ENCODE measurements around the gene SEC14L1. TPM values are rescaled to one million over a fixed set of nuclear protein-coding genes. Genes with fewer than 3 reads are reported as not detected.
A peak's percentile ranks its signal among the peaks of the same experiment; 100 is the strongest.

The SEC14L1 gene
- total RNA-seq, 1 donor from 2014 or later = 83.5 TPM

DNA sequence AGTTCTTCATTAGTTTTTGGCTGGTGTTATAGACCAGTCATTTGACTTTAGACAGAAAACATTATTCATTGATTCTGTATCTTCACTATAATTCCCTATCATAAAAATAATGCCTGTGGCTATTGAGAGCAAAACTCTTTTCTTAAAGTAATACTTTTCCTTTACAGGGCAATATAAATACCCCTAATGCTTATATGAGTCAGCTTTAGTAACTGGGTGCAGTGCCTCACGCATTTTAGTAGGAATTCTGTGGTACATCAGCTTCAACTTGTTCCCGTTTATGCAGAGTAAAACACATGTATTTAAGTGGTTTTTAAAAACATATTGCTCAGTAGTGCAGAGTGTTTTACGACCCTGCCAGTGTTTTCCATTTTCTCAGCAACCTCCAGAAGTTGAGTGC lies 68.1 kb downstream of the SEC14L1 start:
- Histone ChIP-seq H3K9ac (ENCODE audit: low read depth in 1 of 3, low read length in 3 of 3) (peak overlapping the region in 2 of 3 donors; percentile 4 to 28), H3K9me3 (ENCODE audit: control insufficient read depth in 3 of 3, low read length in 3 of 3) (no peaks in the 10 kb centered on the region), H3K27ac (ENCODE audit: low read depth, low read length) (peak overlapping the region; percentile 80), H3K27me3 (ENCODE audit: control insufficient read depth in 3 of 3, insufficient read depth in 3 of 3, low read length in 3 of 3) (no peaks in the 10 kb centered on the region), H3K4me3 (ENCODE audit: low read length in 3 of 3) (peak overlapping the region in 2 of 3 donors; percentile 33 to 46), H3K36me3 (ENCODE audit: control insufficient read depth in 3 of 3, insufficient read depth in 3 of 3, low read length in 3 of 3) (peaks cover 67 to 74% (median 72%) of the 10 kb centered on the region in 3 donors), H3K4me1 (ENCODE audit: control insufficient read depth in 3 of 3, insufficient read depth in 3 of 3, low read length in 3 of 3) (peaks cover 39 to 65% (median 61%) of the 10 kb centered on the region in 3 donors)

DNA sequence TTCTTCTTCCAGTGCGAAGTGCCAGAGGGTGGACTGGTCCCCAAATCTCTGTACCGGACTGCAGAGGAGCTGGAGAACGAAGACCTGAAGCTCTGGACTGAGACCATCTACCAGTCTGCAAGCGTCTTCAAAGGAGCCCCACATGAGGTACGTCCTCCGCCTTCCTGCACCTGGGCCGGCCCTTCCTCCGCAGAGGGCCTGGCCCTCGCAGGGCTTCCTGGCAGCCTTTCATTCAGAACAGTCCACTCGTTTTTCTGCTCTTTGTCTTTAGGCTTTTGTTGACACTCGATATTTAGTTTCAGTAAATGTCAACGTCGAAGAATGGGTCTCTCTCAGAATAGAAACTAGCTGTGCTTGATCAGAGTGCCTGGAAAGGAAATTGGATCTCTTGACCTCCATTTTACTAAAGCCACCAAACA lies 68.6 kb downstream of the SEC14L1 start:
- peak overlapping the region; percentile 80 for H3K27ac ChIP-seq (ENCODE audit: low read depth, low read length)
- peak overlapping the region in 2 of 3 donors; percentile 33 to 46 for H3K4me3 ChIP-seq (ENCODE audit: low read length in 3 of 3)

DNA sequence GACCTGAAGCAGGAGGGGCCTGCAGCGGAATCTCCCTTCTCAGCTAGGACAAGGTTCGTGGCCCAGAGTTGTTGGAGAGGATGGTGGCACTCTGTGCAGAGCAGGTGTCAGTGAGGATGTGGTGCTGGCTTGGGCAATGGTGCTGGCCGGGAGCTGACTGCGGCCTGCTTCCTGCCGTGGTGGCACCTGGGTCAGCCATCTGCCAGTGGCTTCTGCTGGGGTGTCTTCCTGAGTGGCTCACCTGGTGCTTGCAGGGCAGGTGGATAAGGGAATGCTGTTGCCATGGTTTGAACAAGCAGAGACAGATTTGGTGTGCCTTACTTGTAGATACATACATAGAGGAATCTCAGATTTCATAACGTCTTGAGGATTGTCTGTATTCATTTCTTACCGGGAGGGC lies 69.6 kb downstream of the SEC14L1 start:
- H3K27me3 ChIP-seq (ENCODE audit: control insufficient read depth in 3 of 3, insufficient read depth in 3 of 3, low read length in 3 of 3) = no peaks in the 10 kb centered on the region
- peak overlapping the region in 1 of 3 donors; percentile 29 for H3K4me3 ChIP-seq (ENCODE audit: low read length in 3 of 3)
- H3K4me1 ChIP-seq (ENCODE audit: control insufficient read depth in 3 of 3, insufficient read depth in 3 of 3, low read length in 3 of 3) = peaks cover 43 to 72% (median 72%) of the 10 kb centered on the region in 3 donors
- peaks cover 72 to 76% (median 74%) of the 10 kb centered on the region in 3 donors for H3K36me3 ChIP-seq (ENCODE audit: control insufficient read depth in 3 of 3, insufficient read depth in 3 of 3, low read length in 3 of 3)
- peak overlapping the region; percentile 17 to 57 (median 27) for H3K9ac ChIP-seq (ENCODE audit: low read depth in 1 of 3, low read length in 3 of 3)
- H3K9me3 ChIP-seq (ENCODE audit: control insufficient read depth in 3 of 3, low read length in 3 of 3) = no peaks in the 10 kb centered on the region
- H3K27ac ChIP-seq (ENCODE audit: low read depth, low read length) = peak overlapping the region; percentile 80

More for the DNA sequence above, 68.6 kb downstream of the SEC14L1 start:
- H3K36me3 ChIP-seq (ENCODE audit: control insufficient read depth in 3 of 3, insufficient read depth in 3 of 3, low read length in 3 of 3) = peaks cover 71 to 76% (median 75%) of the 10 kb centered on the region in 3 donors
- no peaks in the 10 kb centered on the region for H3K9me3 ChIP-seq (ENCODE audit: control insufficient read depth in 3 of 3, low read length in 3 of 3)
- no peaks in the 10 kb centered on the region for H3K27me3 ChIP-seq (ENCODE audit: control insufficient read depth in 3 of 3, insufficient read depth in 3 of 3, low read length in 3 of 3)
- H3K9ac ChIP-seq (ENCODE audit: low read depth in 1 of 3, low read length in 3 of 3) = peak overlapping the region in 2 of 3 donors; percentile 4 to 28
- peaks cover 40 to 65% (median 62%) of the 10 kb centered on the region in 3 donors for H3K4me1 ChIP-seq (ENCODE audit: control insufficient read depth in 3 of 3, insufficient read depth in 3 of 3, low read length in 3 of 3)

DNA sequence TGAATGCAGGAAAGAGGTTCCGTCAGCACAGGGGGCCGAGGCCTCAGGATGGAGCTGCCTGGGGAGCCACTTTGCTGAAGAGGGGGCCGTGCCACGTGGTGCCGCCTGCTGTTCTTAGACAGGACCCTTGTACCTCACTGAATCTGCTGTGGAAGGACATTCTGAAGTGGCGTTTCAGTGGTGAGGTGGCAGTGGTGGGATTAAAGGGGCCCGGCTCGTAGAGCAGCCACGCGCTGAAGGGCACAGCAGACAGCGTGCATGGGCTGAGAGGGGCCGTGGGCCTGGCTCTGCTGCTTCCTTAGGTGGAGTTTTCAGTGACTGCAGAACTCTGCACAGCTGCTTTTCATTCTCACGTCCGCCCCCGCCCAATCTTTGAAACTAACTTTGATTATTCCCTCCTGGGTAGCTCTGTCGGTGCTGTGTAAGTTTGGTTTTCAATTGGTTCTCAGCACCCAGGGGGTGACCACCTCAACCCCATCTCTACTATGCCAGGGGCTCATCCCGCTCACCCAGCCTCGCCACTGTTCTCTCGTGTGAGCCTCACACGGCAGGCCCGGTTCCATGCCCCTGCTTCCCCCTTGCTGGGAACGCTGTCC lies 70.3 kb downstream of the SEC14L1 start:
- peak overlapping the region; percentile 80 for H3K27ac ChIP-seq (ENCODE audit: low read depth, low read length)
- peaks cover 45 to 74% (median 74%) of the 10 kb centered on the region in 3 donors for H3K4me1 ChIP-seq (ENCODE audit: control insufficient read depth in 3 of 3, insufficient read depth in 3 of 3, low read length in 3 of 3)
- peaks cover 66 to 69% (median 69%) of the 10 kb centered on the region in 3 donors for H3K36me3 ChIP-seq (ENCODE audit: control insufficient read depth in 3 of 3, insufficient read depth in 3 of 3, low read length in 3 of 3)
- peak overlapping the region in 1 of 3 donors; percentile 25 for H3K9ac ChIP-seq (ENCODE audit: low read depth in 1 of 3, low read length in 3 of 3)
- H3K4me3 ChIP-seq (ENCODE audit: low read length in 3 of 3) = no peak overlapping the region
- H3K27me3 ChIP-seq (ENCODE audit: control insufficient read depth in 3 of 3, insufficient read depth in 3 of 3, low read length in 3 of 3) = no peaks in the 10 kb centered on the region
- no peaks in the 10 kb centered on the region for H3K9me3 ChIP-seq (ENCODE audit: control insufficient read depth in 3 of 3, low read length in 3 of 3)

DNA sequence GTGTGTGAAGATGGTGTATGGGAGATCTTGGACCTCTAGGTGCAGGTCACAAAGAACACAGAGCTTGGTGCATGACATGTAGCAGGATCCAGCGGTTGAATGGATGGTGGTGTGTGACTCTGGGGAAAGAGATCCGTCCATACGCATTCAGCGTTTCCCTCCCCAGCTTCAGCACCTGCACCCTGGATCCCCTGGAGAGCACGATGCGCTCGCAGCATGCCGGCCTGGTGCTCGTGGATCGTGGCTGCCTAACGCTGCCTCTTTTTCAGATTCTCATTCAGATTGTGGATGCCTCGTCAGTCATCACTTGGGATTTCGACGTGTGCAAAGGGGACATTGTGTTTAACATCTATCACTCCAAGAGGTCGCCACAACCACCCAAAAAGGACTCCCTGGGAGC lies 70.9 kb downstream of the SEC14L1 start:
- peaks cover 60 to 67% (median 63%) of the 10 kb centered on the region in 3 donors for H3K36me3 ChIP-seq (ENCODE audit: control insufficient read depth in 3 of 3, insufficient read depth in 3 of 3, low read length in 3 of 3)
- H3K27ac ChIP-seq (ENCODE audit: low read depth, low read length) = peak overlapping the region; percentile 8
- no peak overlapping the region for H3K4me3 ChIP-seq (ENCODE audit: low read length in 3 of 3)
- H3K9ac ChIP-seq (ENCODE audit: low read depth in 1 of 3, low read length in 3 of 3) = peak overlapping the region in 1 of 3 donors; percentile 25
- no peaks in the 10 kb centered on the region for H3K9me3 ChIP-seq (ENCODE audit: control insufficient read depth in 3 of 3, low read length in 3 of 3)
- H3K27me3 ChIP-seq (ENCODE audit: control insufficient read depth in 3 of 3, insufficient read depth in 3 of 3, low read length in 3 of 3) = no peaks in the 10 kb centered on the region
- H3K4me1 ChIP-seq (ENCODE audit: control insufficient read depth in 3 of 3, insufficient read depth in 3 of 3, low read length in 3 of 3) = peaks cover 51 to 80% (median 76%) of the 10 kb centered on the region in 3 donors

DNA sequence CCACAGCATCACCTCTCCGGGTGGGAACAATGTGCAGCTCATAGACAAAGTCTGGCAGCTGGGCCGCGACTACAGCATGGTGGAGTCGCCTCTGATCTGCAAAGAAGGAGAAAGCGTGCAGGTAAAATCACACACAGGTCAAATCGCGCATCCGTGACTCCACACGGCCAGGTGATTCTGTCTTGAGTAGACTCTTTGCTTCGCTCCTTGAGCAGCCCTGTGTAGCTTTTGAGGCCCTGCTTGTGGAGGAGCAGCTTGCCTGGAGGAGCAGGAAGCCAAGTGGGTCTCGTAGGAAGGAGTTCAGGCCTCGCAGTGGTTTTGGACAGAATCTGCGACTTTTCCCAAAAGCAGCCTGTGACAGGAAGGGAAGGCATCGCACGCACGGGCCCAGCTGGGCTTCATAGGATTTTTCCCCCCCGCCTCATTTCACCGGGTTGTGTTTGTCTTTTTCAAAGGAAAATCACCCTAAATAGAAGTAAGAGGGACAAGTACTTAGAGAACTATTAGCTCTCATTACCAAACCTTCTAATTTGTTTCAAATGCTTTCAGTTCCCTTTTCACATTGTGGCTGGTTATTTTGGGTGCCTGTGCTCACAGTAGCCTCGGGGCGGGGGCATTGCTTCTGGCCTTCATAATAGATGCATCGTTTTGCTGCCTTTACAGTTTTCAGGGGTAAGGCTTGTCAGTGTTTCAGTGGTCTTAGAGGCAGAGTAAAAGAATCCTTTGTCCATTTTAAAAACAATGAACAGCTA lies 71.5 kb downstream of the SEC14L1 start:
- H3K4me3 ChIP-seq (ENCODE audit: low read length in 3 of 3) = no peak overlapping the region
- H3K4me1 ChIP-seq (ENCODE audit: control insufficient read depth in 3 of 3, insufficient read depth in 3 of 3, low read length in 3 of 3) = peaks cover 57 to 83% (median 74%) of the 10 kb centered on the region in 3 donors
- H3K36me3 ChIP-seq (ENCODE audit: control insufficient read depth in 3 of 3, insufficient read depth in 3 of 3, low read length in 3 of 3) = peaks cover 60 to 71% (median 64%) of the 10 kb centered on the region in 3 donors
- no peaks in the 10 kb centered on the region for H3K27me3 ChIP-seq (ENCODE audit: control insufficient read depth in 3 of 3, insufficient read depth in 3 of 3, low read length in 3 of 3)
- H3K9ac ChIP-seq (ENCODE audit: low read depth in 1 of 3, low read length in 3 of 3) = peak overlapping the region in 2 of 3 donors; percentile 16 to 20
- H3K27ac ChIP-seq (ENCODE audit: low read depth, low read length) = peak overlapping the region; percentile 54
- H3K9me3 ChIP-seq (ENCODE audit: control insufficient read depth in 3 of 3, low read length in 3 of 3) = no peaks in the 10 kb centered on the region

DNA sequence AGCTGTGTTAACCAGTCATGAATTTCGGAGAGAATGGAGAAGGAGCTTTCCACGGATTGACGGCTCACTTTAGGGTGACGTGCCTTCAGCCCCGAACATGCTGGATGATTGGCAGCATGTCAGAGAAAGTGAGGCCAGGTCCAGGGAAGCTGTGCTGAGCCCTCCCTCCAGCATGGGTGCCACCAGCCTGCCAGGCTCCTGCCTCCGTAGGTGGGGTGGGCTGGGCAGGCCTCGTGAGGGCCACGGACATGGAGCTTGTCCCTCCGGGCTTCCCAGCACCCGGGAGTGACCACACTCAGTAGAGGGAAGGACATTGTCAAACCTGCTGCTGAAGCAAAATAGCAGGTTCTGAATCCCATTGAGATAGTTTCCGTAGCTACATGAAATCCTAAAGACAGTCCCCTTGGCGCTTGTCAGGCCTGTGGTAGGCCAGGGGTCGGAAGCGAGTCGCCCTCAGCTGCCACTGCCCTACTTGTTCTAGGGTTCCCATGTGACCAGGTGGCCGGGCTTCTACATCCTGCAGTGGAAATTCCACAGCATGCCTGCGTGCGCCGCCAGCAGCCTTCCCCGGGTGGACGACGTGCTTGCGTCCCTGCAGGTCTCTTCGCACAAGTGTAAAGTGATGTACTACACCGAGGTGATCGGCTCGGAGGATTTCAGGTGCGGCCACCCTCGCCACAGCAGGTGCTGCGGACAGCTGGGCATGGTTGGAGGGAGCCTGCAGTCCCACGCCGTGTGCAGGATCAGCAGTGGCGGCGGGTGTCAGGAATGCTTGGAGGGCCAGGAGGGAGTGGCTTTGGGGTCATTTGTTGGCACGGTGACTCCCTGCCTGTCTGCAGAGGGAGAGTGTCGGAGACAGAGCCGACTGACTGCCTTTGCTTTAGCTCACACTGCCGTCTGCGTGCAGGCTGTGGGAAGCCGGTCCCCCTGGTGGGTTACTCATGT lies 72.3 kb downstream of the SEC14L1 start:
- Histone ChIP-seq H3K36me3 (ENCODE audit: control insufficient read depth in 3 of 3, insufficient read depth in 3 of 3, low read length in 3 of 3) (peaks cover 66 to 73% (median 72%) of the 10 kb centered on the region in 3 donors), H3K4me1 (ENCODE audit: control insufficient read depth in 3 of 3, insufficient read depth in 3 of 3, low read length in 3 of 3) (peaks cover 57 to 81% (median 75%) of the 10 kb centered on the region in 3 donors), H3K27ac (ENCODE audit: low read depth, low read length) (peak overlapping the region; percentile 54), H3K9me3 (ENCODE audit: control insufficient read depth in 3 of 3, low read length in 3 of 3) (no peaks in the 10 kb centered on the region), H3K27me3 (ENCODE audit: control insufficient read depth in 3 of 3, insufficient read depth in 3 of 3, low read length in 3 of 3) (no peaks in the 10 kb centered on the region), H3K4me3 (ENCODE audit: low read length in 3 of 3) (no peak overlapping the region), H3K9ac (ENCODE audit: low read depth in 1 of 3, low read length in 3 of 3) (peak overlapping the region in 2 of 3 donors; percentile 20 to 40)

DNA sequence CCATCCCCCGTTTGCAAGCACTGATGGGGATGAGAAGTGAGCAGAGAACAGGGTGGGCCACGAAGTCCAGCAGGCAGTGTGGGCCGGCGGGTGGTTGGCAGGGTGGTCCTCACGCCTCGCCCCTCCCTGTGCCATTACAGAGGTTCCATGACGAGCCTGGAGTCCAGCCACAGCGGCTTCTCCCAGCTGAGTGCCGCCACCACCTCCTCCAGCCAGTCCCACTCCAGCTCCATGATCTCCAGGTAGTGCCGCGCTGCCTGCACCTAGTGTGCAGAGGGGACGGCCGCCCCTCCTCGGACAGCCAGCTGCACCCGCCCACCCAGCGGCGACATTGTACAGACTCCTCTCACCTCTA lies 73.0 kb downstream of the SEC14L1 start:
- peaks cover 68 to 73% (median 69%) of the 10 kb centered on the region in 3 donors for H3K36me3 ChIP-seq (ENCODE audit: control insufficient read depth in 3 of 3, insufficient read depth in 3 of 3, low read length in 3 of 3)
- H3K9me3 ChIP-seq (ENCODE audit: control insufficient read depth in 3 of 3, low read length in 3 of 3) = no peaks in the 10 kb centered on the region

DNA sequence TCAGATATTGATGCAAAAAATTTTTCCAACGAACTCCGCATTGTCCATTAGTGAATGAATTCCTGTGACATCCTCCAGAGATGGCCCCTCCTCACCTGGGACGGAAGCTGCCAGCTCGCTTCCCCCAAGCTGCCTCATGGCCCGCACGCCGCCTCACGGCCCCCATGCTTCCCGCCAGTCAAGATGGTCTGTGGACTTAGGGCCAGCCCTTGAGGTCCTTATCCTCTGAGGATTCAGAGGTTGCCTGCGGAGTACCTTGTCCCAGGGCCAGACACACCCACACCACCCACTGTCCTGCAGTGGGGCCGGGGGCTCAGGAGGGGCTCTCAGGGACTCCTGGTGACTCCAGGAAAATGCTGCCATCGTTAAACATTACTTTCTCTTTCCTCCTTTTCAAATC lies 73.6 kb downstream of the SEC14L1 start:
- Histone ChIP-seq H3K27ac (ENCODE audit: low read depth, low read length) (no peak overlapping the region), H3K9me3 (ENCODE audit: control insufficient read depth in 3 of 3, low read length in 3 of 3) (no peaks in the 10 kb centered on the region), H3K4me3 (ENCODE audit: low read length in 3 of 3) (no peak overlapping the region), H3K36me3 (ENCODE audit: control insufficient read depth in 3 of 3, insufficient read depth in 3 of 3, low read length in 3 of 3) (peaks cover 69 to 73% (median 72%) of the 10 kb centered on the region in 3 donors), H3K4me1 (ENCODE audit: control insufficient read depth in 3 of 3, insufficient read depth in 3 of 3, low read length in 3 of 3) (peaks cover 55 to 69% (median 62%) of the 10 kb centered on the region in 3 donors), H3K27me3 (ENCODE audit: control insufficient read depth in 3 of 3, insufficient read depth in 3 of 3, low read length in 3 of 3) (no peaks in the 10 kb centered on the region), H3K9ac (ENCODE audit: low read depth in 1 of 3, low read length in 3 of 3) (peak overlapping the region in 1 of 3 donors; percentile 16)

More for the DNA sequence above, 73.0 kb downstream of the SEC14L1 start:
- Histone ChIP-seq H3K4me3 (ENCODE audit: low read length in 3 of 3) (no peak overlapping the region), H3K4me1 (ENCODE audit: control insufficient read depth in 3 of 3, insufficient read depth in 3 of 3, low read length in 3 of 3) (peaks cover 55 to 75% (median 68%) of the 10 kb centered on the region in 3 donors), H3K27ac (ENCODE audit: low read depth, low read length) (no peak overlapping the region), H3K27me3 (ENCODE audit: control insufficient read depth in 3 of 3, insufficient read depth in 3 of 3, low read length in 3 of 3) (no peaks in the 10 kb centered on the region), H3K9ac (ENCODE audit: low read depth in 1 of 3, low read length in 3 of 3) (no peak overlapping the region)
